Measurements from ENCODE around the gene EPS8.
A peak's percentile ranks its signal among the peaks of the same experiment; 100 is the strongest.

EPS8 gene

GRCh38 chr12:15597125-15597830, 191.9 kb downstream of the EPS8 start:
- DNase-seq, result no peak

GRCh38 chr12:15596174-15596573, 193.0 kb downstream of the EPS8 start:
- DNase-seq, result no peak

GRCh38 chr12:15592934-15593333, 196.3 kb downstream of the EPS8 start:
- no peak for DNase-seq

- DNase-seq, result no peak
Observed at GRCh38 chr12:15591811-15592210, 197.4 kb downstream of the EPS8 start.

DNA sequence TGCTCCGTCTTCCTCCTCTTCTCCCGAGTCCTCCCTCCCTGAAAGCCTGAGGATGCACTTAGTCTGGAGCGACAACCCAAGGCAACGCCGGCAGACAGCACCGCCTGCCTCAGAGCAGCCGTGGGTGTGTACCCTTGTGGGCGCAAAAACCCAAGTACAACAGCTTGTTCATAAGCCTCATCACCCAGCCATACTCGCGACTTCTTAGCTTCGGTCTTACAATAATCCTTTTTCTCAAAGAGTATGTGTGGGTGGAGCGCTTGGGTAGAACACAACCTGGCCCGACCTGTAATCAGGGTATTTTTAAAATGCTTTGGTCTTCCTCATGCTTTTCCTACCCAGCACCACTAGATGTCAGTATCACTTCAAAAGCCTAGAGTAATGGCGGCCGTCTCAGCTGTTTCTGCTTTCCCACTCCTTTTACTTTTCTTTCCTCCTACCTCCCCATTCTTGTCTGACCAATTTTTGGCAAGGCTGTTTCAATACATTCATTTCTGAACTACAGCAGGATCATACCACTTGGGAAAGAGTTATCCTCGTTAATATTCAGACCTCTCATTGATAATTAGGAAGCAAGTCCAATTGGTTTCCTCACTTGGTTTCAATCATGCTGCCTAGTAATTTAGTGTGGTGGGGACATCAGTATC, 198.9 kb downstream of the EPS8 start:
- DNase-seq, result peak; percentile 65

DNA sequence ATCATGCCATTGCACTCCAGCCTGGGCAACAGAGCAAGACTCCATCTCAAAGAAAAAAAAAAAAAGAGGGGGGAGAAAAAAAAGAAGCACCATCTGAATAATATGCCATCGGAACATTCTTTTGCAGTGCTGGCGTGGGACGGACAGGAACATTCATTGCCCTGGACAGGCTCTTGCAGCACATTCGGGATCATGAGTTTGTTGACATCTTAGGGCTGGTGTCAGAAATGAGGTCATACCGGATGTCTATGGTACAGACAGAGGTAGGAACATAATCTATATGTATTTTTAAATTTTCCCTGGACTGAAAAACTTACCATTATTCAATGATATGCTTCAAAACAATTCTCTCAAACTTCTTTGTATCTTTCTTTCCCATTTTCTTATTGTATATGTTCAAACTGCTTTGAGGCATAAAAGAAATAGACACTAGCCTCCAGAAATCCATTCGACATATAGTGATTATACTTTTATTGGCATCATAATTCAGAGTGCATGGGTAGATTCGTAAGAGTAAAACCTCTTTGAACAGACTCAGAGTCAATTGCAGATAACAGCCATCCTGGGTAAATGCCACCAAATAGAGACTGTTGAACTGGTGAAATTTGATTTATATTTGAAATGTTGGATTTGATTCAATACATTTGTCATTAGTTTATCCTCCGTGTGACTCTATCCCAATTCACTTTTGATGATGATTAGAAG, 199.7 kb downstream of the EPS8 start:
- no peak for DNase-seq

GRCh38 chr12:15584366-15585041, 204.7 kb downstream of the EPS8 start:
- peak; percentile 65 for DNase-seq

- DNase-seq, result no peak
Observed at GRCh38 chr12:15583804-15584203, 205.4 kb downstream of the EPS8 start.

- no peak for DNase-seq
Observed at GRCh38 chr12:15581006-15581405, 208.2 kb downstream of the EPS8 start.

GRCh38 chr12:15580431-15580830, 208.8 kb downstream of the EPS8 start:
- no peak for DNase-seq

DNA sequence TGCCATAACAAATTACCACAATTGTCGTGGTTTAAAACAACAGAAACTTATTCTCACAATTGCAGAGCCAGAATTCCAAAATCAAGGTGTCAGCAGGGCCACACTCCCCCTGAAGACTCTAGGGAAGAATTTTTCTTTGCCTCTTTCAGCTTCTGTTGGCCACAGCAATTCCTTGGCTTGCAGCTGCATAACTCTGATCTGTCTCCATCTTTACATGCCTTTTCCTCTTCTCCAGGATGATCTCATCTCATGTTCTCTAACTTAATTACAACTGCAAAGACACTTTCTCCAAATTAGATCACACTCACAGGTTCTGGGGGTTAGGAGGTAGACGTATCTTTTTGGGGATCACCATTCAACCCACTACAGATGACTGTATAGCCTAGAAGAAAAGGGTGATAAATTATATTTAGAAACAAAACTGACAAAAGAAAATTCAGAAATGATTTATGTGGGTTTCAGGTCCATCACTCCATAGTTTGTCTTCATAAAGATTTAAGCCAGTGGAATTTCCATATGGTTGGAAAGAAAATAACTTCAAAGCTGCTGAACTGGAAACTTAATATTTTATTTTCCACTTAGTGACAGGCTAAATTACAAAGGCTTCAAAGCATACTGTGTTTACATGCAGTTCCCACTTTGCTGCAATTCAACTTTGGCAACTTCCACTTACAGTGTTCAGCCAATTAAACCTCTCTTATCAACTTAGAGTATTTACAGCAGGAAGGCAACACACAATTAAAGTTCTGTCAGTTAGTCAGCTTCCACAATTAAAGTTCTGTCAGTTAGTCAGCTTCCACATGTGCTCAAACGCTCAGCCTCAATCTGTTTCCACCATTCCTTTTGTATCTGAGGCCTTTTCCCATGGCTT, 213.3 kb downstream of the EPS8 start:
- no peak for DNase-seq

- no peak for DNase-seq
Observed at GRCh38 chr12:15574353-15574752, 214.8 kb downstream of the EPS8 start.

Measured in inflammatory macrophage treated with lipopolysaccharide for 4 hours (primary cell).